CD4-positive, alpha-beta T cell treated with Interleukin-21 for 1 hour (primary cell): ENCODE measurements around the gene CBS.
"Not testable (repeated sequence)": the region's sequence is repeated elsewhere in the genome, so short reads cannot be mapped to it uniquely, and the experiment has no call there.

Source experiments
- DNase-seq: peaks from one replicate; pipeline ENCODE4 v3.0.0-alpha.2; 2020

The CBS gene

GRCh38 chr21:43075170-43076022, at the start of gene CBS:
Gene CBS, minus strand, starts transcription at chr21:43075835. Its CDS starts 3,642 bp downstream, at chr21:43072193.
- not testable (repeated sequence) for DNase-seq

- DNase-seq, result not testable (repeated sequence)
These were observed 40.3 kb upstream of the CBS start for GRCh38 chr21:43115956-43116355.

- DNase-seq, result not testable (repeated sequence)
These were observed 38.8 kb upstream of the CBS start for GRCh38 chr21:43114483-43114882.

- not testable (repeated sequence) for DNase-seq
These were observed 33.4 kb upstream of the CBS start for GRCh38 chr21:43109006-43109405.

- DNase-seq, result not testable (repeated sequence)
These were observed 32.5 kb upstream of the CBS start for GRCh38 chr21:43108177-43108576.

- not testable (repeated sequence) for DNase-seq
These were observed 32.1 kb upstream of the CBS start for GRCh38 chr21:43107794-43108137.

GRCh38 chr21:43106965-43107793, 31.5 kb upstream of the CBS start, which contains the start of gene U2AF1:
Gene U2AF1, minus strand, starts transcription at chr21:43107570. Its CDS starts 76 bp downstream, at chr21:43107494.
- DNase-seq, result peak; percentile 79

- DNase-seq, result not testable (repeated sequence)
These were observed 29.0 kb upstream of the CBS start for GRCh38 chr21:43104642-43105041.

- not testable (repeated sequence) for DNase-seq
These were observed 26.6 kb upstream of the CBS start for GRCh38 chr21:43102281-43102680.

- not testable (repeated sequence) for DNase-seq
These were observed 26.0 kb upstream of the CBS start for GRCh38 chr21:43101676-43102075.

GRCh38 chr21:43101000-43101399, 25.4 kb upstream of the CBS start:
- DNase-seq, result not testable (repeated sequence)

- not testable (repeated sequence) for DNase-seq
These were observed 16.5 kb upstream of the CBS start for GRCh38 chr21:43091979-43092614.

- DNase-seq, result not testable (repeated sequence)
These were observed 15.3 kb upstream of the CBS start for GRCh38 chr21:43090947-43091346.

- DNase-seq, result not testable (repeated sequence)
These were observed 13.8 kb upstream of the CBS start for GRCh38 chr21:43089463-43089862.

GRCh38 chr21:43082587-43083300, 7.1 kb upstream of the CBS start:
- not testable (repeated sequence) for DNase-seq

- DNase-seq, result not testable (repeated sequence)
These were observed 1.0 kb upstream of the CBS start for GRCh38 chr21:43076643-43077042.

GRCh38 chr21:43076023-43076637, 495 bp upstream of the CBS start:
- DNase-seq, result not testable (repeated sequence)

GRCh38 chr21:43074401-43075169, 1.1 kb downstream of the CBS start:
- DNase-seq, result not testable (repeated sequence)

- not testable (repeated sequence) for DNase-seq
These were observed 2.9 kb downstream of the CBS start for GRCh38 chr21:43072742-43073141.

GRCh38 chr21:43069682-43070081, 6.0 kb downstream of the CBS start:
- DNase-seq, result not testable (repeated sequence)

- not testable (repeated sequence) for DNase-seq
These were observed 7.6 kb downstream of the CBS start for GRCh38 chr21:43068065-43068464.
